SK-N-SH (cell line): ENCODE measurements around the gene ZMIZ1. TPM values are rescaled to one million over a fixed set of nuclear protein-coding genes. Genes with fewer than 3 reads are reported as not detected.

Experiments
- CTCF ChIA-PET: fragments of 300-600, 350-600 bp; formaldehyde crosslinking; extraction: SDS; loops from one replicate; lab custom pipeline; 2021; lab: Yijun Ruan, JAX
- POLR2A ChIA-PET: fragments of 350-600 bp; sonication (Branson Sonifier 250); formaldehyde crosslinking; extraction: SDS; loops from one replicate; lab custom pipeline; 2020; ENCODE audit warnings: antibody characterized with exemption, inconsistent platforms; lab: Yijun Ruan, JAX
- DNase-seq: peaks from one replicate; pipeline ENCODE4 v3.0.0; 2012
- H2AFZ ChIP-seq: fragments of 200-600 bp; sonication (generic); 2 replicates; pipeline ENCODE4 v1.8.1; 2016; ENCODE audit warnings: antibody characterized with exemption, mild to moderate bottlenecking, low read depth
- H3F3A ChIP-seq: fragments of 200-600 bp; sonication (generic); replicated peaks from 2 replicates; pipeline ENCODE3; 2016; ENCODE audit warnings: antibody characterized with exemption, mild to moderate bottlenecking; ENCODE audit not compliant: insufficient read depth
- H3K27ac ChIP-seq, 2 experiments: fragments of 200-500 bp in 1 of 2; fragments of 200-600 bp in 1 of 2; sonication (Bioruptor generic) in 1 of 2; sonication (generic), shearing (Covaris generic) in 1 of 2; 2 replicates each; pipeline versions ENCODE4 v1.5.1 to v1.6.1; 2014 to 2016; ENCODE audit warnings: low read depth in 2 of 2, inconsistent platforms in 1 of 2, low read length in 1 of 2, mild to moderate bottlenecking in 1 of 2, mixed read lengths in 1 of 2
- H3K27me3 ChIP-seq: fragments of 200-600 bp; sonication (generic), shearing (Covaris generic); 2 replicates; pipeline ENCODE4 v1.6.1; 2016; ENCODE audit warnings: mixed run types; ENCODE audit not compliant: insufficient read depth
- H3K36me3 ChIP-seq, 2 experiments: fragments of 200-500 bp in 1 of 2; fragments of 200-600 bp in 1 of 2; sonication (Bioruptor generic) in 1 of 2; sonication (generic) in 1 of 2; replicated peaks in 1 of 2; 2 replicates each; pipeline versions ENCODE3 to v1.5.1; 2014 to 2016; ENCODE audit warnings: low read length in 1 of 2, mild to moderate bottlenecking in 1 of 2; ENCODE audit not compliant: insufficient read depth in 2 of 2, control insufficient read depth in 1 of 2
- H3K4me1 ChIP-seq, 2 experiments: fragments of 200-500 bp in 1 of 2; fragments of 200-600 bp in 1 of 2; sonication (Bioruptor generic) in 1 of 2; sonication (generic), shearing (Covaris generic) in 1 of 2; 2 replicates each; pipeline versions ENCODE4 v1.5.1 to v1.6.1; 2014 to 2016; ENCODE audit warnings: low read depth in 1 of 2, low read length in 1 of 2, mixed run types in 1 of 2; ENCODE audit not compliant: insufficient read depth in 2 of 2, control insufficient read depth in 1 of 2
- H3K4me2 ChIP-seq: fragments of 200-600 bp; sonication (generic), shearing (Covaris generic); 2 replicates; pipeline ENCODE4 v1.6.1; 2017; ENCODE audit warnings: mixed run types
- H3K4me3 ChIP-seq, 2 experiments: fragments of 200-500 bp in 1 of 2; fragments of 200-600 bp in 1 of 2; sonication (Bioruptor generic) in 1 of 2; sonication (generic), shearing (Covaris generic) in 1 of 2; 2 replicates each; pipeline versions ENCODE4 v1.5.1 to v1.8.1; 2014 to 2016; ENCODE audit warnings: low read depth in 2 of 2, inconsistent platforms in 1 of 2, low read length in 1 of 2, mild to moderate bottlenecking in 1 of 2, mixed read lengths in 1 of 2, moderate library complexity in 1 of 2
- H3K79me2 ChIP-seq: fragments of 200-600 bp; sonication (generic); 2 replicates; pipeline ENCODE4 v1.8.1; 2017; ENCODE audit warnings: mild to moderate bottlenecking; ENCODE audit not compliant: insufficient read depth
- H3K9ac ChIP-seq: fragments of 200-600 bp; sonication (generic); 2 replicates; pipeline ENCODE4 v1.6.1; 2017; ENCODE audit warnings: mixed run types
- H3K9me2 ChIP-seq: fragments of 200-600 bp; sonication (generic); 2 replicates; pipeline ENCODE4 v1.6.1; 2017; ENCODE audit warnings: mixed run types
- H3K9me3 ChIP-seq: fragments of 200-600 bp; sonication (generic); 2 replicates; pipeline ENCODE4 v1.6.1; 2017; ENCODE audit warnings: mixed run types, mild to moderate bottlenecking, moderate library complexity
- H4K20me1 ChIP-seq: fragments of 200-600 bp; sonication (generic); 2 replicates; pipeline ENCODE4 v1.6.1; 2017; ENCODE audit warnings: mild to moderate bottlenecking, mixed run types; ENCODE audit not compliant: insufficient read depth
- ELF1 ChIP-seq: IDR thresholded peaks from 2 replicates; pipeline ENCODE4 v1.4.0; 2012
- EP300 ChIP-seq, 2 experiments: IDR thresholded peaks; 2 replicates each; pipeline versions ENCODE4 v1.4.0 to v1.6.1; 2012; ENCODE audit warnings: borderline replicate concordance in 1 of 2, low read depth in 1 of 2, low read length in 1 of 2
- EZH2phosphoT487 ChIP-seq: fragments of 200-600 bp; sonication (generic); IDR thresholded peaks from 2 replicates; pipeline ENCODE4 v1.6.1; 2017; ENCODE audit warnings: low read depth, mixed run types, mild to moderate bottlenecking, antibody characterized with exemption, moderate library complexity, borderline replicate concordance
- FOXM1 ChIP-seq: IDR thresholded peaks from 2 replicates; pipeline ENCODE4 v1.4.0; 2012; ENCODE audit warnings: low read depth, mild to moderate bottlenecking
- GABPA ChIP-seq: IDR thresholded peaks from 2 replicates; pipeline ENCODE4 v1.4.0; 2012; ENCODE audit warnings: low read depth, mild to moderate bottlenecking
- MXI1 ChIP-seq: IDR thresholded peaks from 2 replicates; pipeline ENCODE4 v1.6.1; 2012; ENCODE audit warnings: mild to moderate bottlenecking, low read depth, low read length, improper control_type of control experiment
- NFIC ChIP-seq: IDR thresholded peaks from 2 replicates; pipeline ENCODE4 v1.4.0; 2012; ENCODE audit warnings: borderline replicate concordance
- NRF1 ChIP-seq: IDR thresholded peaks from 2 replicates; pipeline ENCODE4 v1.6.1; 2012; ENCODE audit warnings: low read depth, mild to moderate bottlenecking, low read length
- RCOR1 ChIP-seq: fragments of 150-350 bp; IDR thresholded peaks from 2 replicates; pipeline ENCODE4 v1.6.1; 2017; ENCODE audit warnings: antibody characterized with exemption, low read length
- REST ChIP-seq: IDR thresholded peaks from 2 replicates; pipeline ENCODE4 v1.6.1; 2012; ENCODE audit warnings: mild to moderate bottlenecking, low read depth, low read length, moderate library complexity
- RFX5 ChIP-seq: IDR thresholded peaks from 2 replicates; pipeline ENCODE4 v1.6.1; 2012; ENCODE audit warnings: mild to moderate bottlenecking, improper control_type of control experiment, low read length
- SIN3A ChIP-seq: IDR thresholded peaks from 2 replicates; pipeline ENCODE4 v1.6.1; 2012; ENCODE audit warnings: low read depth, mild to moderate bottlenecking, low read length, moderate library complexity, borderline replicate concordance
- SMC3 ChIP-seq: IDR thresholded peaks from 2 replicates; pipeline ENCODE4 v1.6.1; 2012; ENCODE audit warnings: low read depth, low read length, improper control_type of control experiment
- TCF12 ChIP-seq: IDR thresholded peaks from 2 replicates; pipeline ENCODE4 v1.4.0; 2012
- YY1 ChIP-seq: IDR thresholded peaks from 2 replicates; pipeline ENCODE4 v1.4.0; 2012; ENCODE audit warnings: low read depth, mild to moderate bottlenecking
- WGBS: methylation state at CpG from one replicate; pipeline ENCODE4 v1.1.6; 2017; ENCODE audit warnings: low lambda C conversion rate; 5-methylcytosine and 5-hydroxymethylcytosine counted together
- polyA plus RNA-seq, 3 experiments: library from polyadenylated mRNA; depleted of rRNA; stranded (reverse); fragments of >200 nt; gene quantifications; 2 replicates each; pipeline ENCODE4 v1.2.3, GENCODE V29; 2012
- TF ChIP-seq, protein P1 (sequence below): IDR thresholded peaks from 2 replicates; pipeline ENCODE4; 2012

ZMIZ1 gene
- polyA plus RNA-seq, 1 of the 3 experiments (the other 2 are of a cell fraction) = 23.5 TPM

DNA sequence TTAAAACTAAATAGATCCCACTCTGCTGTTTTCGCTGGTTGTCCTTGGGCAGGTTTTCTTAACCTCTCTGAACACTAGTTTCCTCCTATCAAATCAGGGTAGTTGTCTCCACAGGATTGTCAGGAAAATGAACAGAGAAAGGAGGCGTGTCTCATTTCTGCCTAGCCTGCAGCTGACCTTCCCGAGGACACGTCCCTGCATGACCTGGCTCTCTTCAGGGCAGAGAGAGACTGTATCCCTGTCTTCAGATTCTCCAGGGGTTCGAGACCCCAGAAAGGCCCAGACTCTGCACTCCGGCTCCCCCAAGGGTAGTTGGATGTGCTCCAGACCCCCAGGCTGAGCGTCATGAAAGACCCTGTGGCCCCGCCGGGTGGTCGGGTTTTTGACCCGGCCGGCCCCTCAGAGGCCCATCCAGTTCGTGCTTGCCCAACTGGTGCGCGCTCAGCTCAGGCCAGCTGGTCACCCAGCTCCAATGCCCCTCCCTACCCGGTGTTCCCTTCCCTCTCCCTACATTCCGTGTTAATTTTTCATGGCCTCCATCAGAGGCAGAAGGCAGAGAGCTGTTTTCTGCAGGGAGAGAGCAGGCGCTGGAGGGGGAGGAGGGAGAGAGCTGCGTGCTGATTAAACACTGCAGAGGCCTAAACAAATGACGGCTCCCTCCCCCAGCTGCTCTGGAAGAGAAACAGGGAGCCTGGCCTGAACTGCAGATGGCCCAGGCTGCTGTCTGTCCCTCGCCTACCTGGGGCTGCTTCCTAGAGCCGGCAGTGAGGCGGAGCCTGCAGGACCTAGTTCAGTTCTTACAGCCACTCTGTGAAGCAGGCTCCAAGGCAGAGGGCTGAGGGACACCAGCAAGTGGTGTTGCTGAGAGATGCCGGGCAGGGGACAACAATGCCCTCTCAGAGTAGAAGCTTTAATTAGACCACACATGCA, 192.3 kb downstream of the ZMIZ1 start (continued):
- TF ChIP-seq YY1 = no peak
- TF ChIP-seq MXI1 = peak; percentile 84
- no peak for TF ChIP-seq RFX5
- TF ChIP-seq GABPA = no peak
- peak in 1 of 2 experiments; percentile 93; a peak in 2 of 4 replicates for TF ChIP-seq EP300 (IDR thresholded peaks at IDR 0.05; ENCODE audit: borderline replicate concordance in 1 of 2, low read depth in 1 of 2, low read length in 1 of 2)

GRCh38 chr10:79262131-79262530, 193.4 kb downstream of the ZMIZ1 start:
- peaks cover 58% of the 10 kb centered on the region for H3K79me2 ChIP-seq
- POLR2A ChIA-PET = interaction anchor here (1.0 to 2.0 kb wide), 7 partner anchors 11 to 59 kb away, joined by 3 to 10 read pairs (median 7); no protein-coding TSS in a partner anchor

More at GRCh38 chr10:79262131-79262530, 193.4 kb downstream of the ZMIZ1 start:
- H3K27ac ChIP-seq = peak overlapping the region in 1 of 2 experiments; percentile 99; a peak in 3 of 4 replicates
- WGBS = 93% methylated on average over 3 of the region's 3 CpGs
- H2AFZ ChIP-seq = no peak overlapping the region
- peaks cover 9% of the 10 kb centered on the region for H4K20me1 ChIP-seq
- no peaks in the 10 kb centered on the region for H3K9me2 ChIP-seq
- H3K4me1 ChIP-seq = peaks cover 32 to 100% of the 10 kb centered on the region in 2 experiments
- TF ChIP-seq RCOR1 (no peak), SMC3 (no peak), RFX5 (no peak), NRF1 (no peak), SIN3A (no peak), NFIC (no peak), TCF12 (no peak), REST (no peak), FOXM1 (no peak), EZH2phosphoT487 (no peak), ELF1 (no peak)
- TF ChIP-seq, protein P1, sequence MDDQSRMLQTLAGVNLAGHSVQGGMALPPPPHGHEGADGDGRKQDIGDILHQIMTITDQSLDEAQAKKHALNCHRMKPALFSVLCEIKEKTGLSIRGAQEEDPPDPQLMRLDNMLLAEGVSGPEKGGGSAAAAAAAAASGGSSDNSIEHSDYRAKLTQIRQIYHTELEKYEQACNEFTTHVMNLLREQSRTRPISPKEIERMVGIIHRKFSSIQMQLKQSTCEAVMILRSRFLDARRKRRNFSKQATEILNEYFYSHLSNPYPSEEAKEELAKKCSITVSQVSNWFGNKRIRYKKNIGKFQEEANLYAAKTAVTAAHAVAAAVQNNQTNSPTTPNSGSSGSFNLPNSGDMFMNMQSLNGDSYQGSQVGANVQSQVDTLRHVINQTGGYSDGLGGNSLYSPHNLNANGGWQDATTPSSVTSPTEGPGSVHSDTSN = no peak
- TF ChIP-seq, all 33 proteins: peak for 0
- H3K9ac ChIP-seq = no peak overlapping the region
- no peak for DNase-seq
- no peak overlapping the region for H3K4me3 ChIP-seq
- no peaks in the 10 kb centered on the region for H3K9me3 ChIP-seq
- peaks cover 4 to 10% of the 10 kb centered on the region in 2 experiments for H3K36me3 ChIP-seq
- H3F3A ChIP-seq = peaks cover 26% of the 10 kb centered on the region
- no peak overlapping the region for H3K4me2 ChIP-seq
- CTCF ChIA-PET = interaction anchor here (0.7 to 1.8 kb wide), 6 partner anchors 14 to 416 kb away, joined by 3 to 6 read pairs (median 3); no protein-coding TSS in a partner anchor
- H3K27me3 ChIP-seq = no peaks in the 10 kb centered on the region
